Esophagus squamous epithelium (tissue), 5 donors: ENCODE results near the gene DMPK. TPM values are rescaled to one million over a fixed set of nuclear protein-coding genes. Genes with fewer than 3 reads are reported as not detected.
A peak's percentile ranks its signal among the peaks of the same experiment; 100 is the strongest.
"Not testable (repeated sequence)": the region's sequence is repeated elsewhere in the genome, so short reads cannot be mapped to it uniquely, and the experiment has no call there.

Experiments
- DNase-seq: peaks from one replicate; lab custom pipeline; 2025; lab: John Stamatoyannopoulos, UW
- H3K27ac ChIP-seq, 4 donors: fragments of 200-600 bp; sonication (generic); one replicate each; pipeline ENCODE4 v1.5.1; 2016 to 2019; ENCODE audit warnings: mild to moderate bottlenecking in 1 of 4
- H3K27me3 ChIP-seq, 4 donors: fragments of 200-600 bp; sonication (generic); 1 replicate in 3 of 4; 2 replicates in 1 of 4; pipeline versions ENCODE4 v1.5.1 to v1.6.0; 2017 to 2021; ENCODE audit warnings: antibody characterized with exemption in 1 of 4
- H3K36me3 ChIP-seq, 3 donors: fragments of 200-600 bp; sonication (generic); one replicate each; pipeline ENCODE4 v1.5.1; 2016 to 2019
- H3K4me1 ChIP-seq, 3 donors: fragments of 200-600 bp; sonication (generic); one replicate each; pipeline ENCODE4 v1.5.1; 2017 to 2019
- H3K4me3 ChIP-seq, 4 donors: fragments of 200-600 bp; sonication (generic); 1 replicate in 3 of 4; 2 replicates in 1 of 4; pipeline ENCODE4 v1.5.1; 2016 to 2019; ENCODE audit warnings: mild to moderate bottlenecking in 2 of 4, moderate library complexity in 1 of 4
- H3K9me3 ChIP-seq, 3 donors: fragments of 200-600 bp; sonication (generic); one replicate each; pipeline ENCODE4 v1.5.1; 2016 to 2019
- POLR2A ChIP-seq, 4 donors: fragments of 450-650 bp; IDR thresholded peaks; one replicate each; pipeline ENCODE4 v1.6.1; 2017; ENCODE audit warnings: antibody characterized with exemption in 4 of 4, mild to moderate bottlenecking in 4 of 4, moderate library complexity in 3 of 4
- WGBS, 2 donors: methylation state at CpG; one replicate each; pipeline ENCODE4 v1.1.5; 2018; 5-methylcytosine and 5-hydroxymethylcytosine counted together
- intact Hi-C: fragments of 100-400 bp; cut with DNase I; formaldehyde crosslinking; loops from one replicate; pipeline ENCODE4 v1.15.0; 2022
- total RNA-seq, 4 donors: library from RNA; depleted of rRNA; stranded (reverse); fragments of >200 nt; gene quantifications; one replicate each; pipeline ENCODE4 v1.1.0, GENCODE V29; 2016
- TF ChIP-seq, protein P1 (sequence below), 6 experiments: fragments of 450-650 bp in 4 of 6; fragments of 200-600 bp in 2 of 6; sonication (generic) in 2 of 6; IDR thresholded peaks; one replicate each; pipeline ENCODE4 v1.5.1; 2016 to 2019; ENCODE audit warnings: antibody characterized with exemption in 6 of 6, mild to moderate bottlenecking in 4 of 6, moderate library complexity in 4 of 6
- donor health status: DM: yes; HTN: yes; CAD: no.

Gene DMPK
- total RNA-seq, 4 donors from 2014 or later, result 15.8 to 36.6 (median 17.2) TPM

DNA sequence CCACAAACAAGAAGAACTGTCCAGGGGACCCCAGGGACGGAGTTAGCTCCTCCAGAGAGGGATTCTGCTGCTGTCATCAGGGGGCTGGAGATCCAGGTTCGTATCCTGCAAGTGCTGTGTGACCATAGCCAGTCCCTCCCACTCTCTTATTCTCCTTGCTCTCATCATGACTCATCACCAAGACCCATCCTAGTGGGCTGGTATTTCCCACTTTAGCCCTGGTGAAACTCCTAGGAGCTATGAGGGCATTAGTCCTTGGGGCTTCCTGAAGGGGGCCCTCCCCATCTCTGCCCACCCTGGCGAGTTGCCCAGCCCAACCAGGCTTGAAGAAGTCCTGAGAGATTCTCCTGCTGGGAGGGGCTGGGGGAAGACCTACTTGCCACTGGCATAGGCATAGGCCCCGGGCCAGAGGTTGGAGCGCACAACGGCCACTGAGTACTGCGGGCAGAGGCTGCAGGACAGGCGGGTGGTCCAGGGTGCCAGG, 17.8 kb upstream of the DMPK start:
- WGBS, 2 donors, result 44 to 57% methylated on average over 2 of the region's 8 CpGs
- no peaks in the 10 kb centered on the region for H3K27me3 ChIP-seq
- no peak for DNase-seq
- intact Hi-C loops, result no loop called here
- TF ChIP-seq, protein P1, sequence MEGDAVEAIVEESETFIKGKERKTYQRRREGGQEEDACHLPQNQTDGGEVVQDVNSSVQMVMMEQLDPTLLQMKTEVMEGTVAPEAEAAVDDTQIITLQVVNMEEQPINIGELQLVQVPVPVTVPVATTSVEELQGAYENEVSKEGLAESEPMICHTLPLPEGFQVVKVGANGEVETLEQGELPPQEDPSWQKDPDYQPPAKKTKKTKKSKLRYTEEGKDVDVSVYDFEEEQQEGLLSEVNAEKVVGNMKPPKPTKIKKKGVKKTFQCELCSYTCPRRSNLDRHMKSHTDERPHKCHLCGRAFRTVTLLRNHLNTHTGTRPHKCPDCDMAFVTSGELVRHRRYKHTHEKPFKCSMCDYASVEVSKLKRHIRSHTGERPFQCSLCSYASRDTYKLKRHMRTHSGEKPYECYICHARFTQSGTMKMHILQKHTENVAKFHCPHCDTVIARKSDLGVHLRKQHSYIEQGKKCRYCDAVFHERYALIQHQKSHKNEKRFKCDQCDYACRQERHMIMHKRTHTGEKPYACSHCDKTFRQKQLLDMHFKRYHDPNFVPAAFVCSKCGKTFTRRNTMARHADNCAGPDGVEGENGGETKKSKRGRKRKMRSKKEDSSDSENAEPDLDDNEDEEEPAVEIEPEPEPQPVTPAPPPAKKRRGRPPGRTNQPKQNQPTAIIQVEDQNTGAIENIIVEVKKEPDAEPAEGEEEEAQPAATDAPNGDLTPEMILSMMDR (IDR thresholded peaks at IDR 0.05), result no peak
- TF ChIP-seq POLR2A (IDR thresholded peaks at IDR 0.05), result no peak
- peaks cover 13 to 35% (median 24%) of the 10 kb centered on the region in 3 donors for H3K4me1 ChIP-seq
- H3K27ac ChIP-seq, result peak overlapping the region; percentile 59 to 76 (median 70)
- no peaks in the 10 kb centered on the region for H3K9me3 ChIP-seq
- H3K36me3 ChIP-seq, result no peaks in the 10 kb centered on the region
- H3K4me3 ChIP-seq, result no peak overlapping the region

DNA sequence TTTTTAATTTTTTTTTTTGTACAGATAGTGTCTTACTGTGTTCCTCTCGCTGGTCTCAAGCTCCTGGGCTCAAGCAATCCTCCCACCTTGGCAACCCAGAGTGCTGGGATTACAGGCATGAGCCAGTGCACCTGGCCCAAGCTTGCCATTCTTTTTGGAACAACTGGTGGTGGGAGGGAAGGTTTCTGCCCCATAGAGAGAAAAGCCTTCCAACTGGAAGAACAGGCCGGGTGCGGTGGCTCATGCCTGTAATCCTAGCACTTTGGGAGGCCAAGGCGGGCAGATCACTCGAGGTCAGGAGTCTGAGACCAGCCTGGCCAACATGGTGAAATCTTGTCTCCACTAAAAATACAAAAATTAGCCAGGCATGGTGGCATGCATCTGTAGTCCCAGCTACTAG, 17.3 kb upstream of the DMPK start:
- 46 to 51% methylated on average over 5 of the region's 5 CpGs for WGBS, 2 donors
- H3K9me3 ChIP-seq, H3K36me3 ChIP-seq, DNase-seq, H3K27me3 ChIP-seq, intact Hi-C loops: not testable (repeated sequence)
- Histone ChIP-seq H3K4me1 (peaks cover 13 to 35% (median 24%) of the 10 kb centered on the region in 3 donors), H3K4me3 (peak overlapping the region in 1 of 4 donors; percentile 18), H3K27ac (peak overlapping the region; percentile 59 to 76 (median 70))

DNA sequence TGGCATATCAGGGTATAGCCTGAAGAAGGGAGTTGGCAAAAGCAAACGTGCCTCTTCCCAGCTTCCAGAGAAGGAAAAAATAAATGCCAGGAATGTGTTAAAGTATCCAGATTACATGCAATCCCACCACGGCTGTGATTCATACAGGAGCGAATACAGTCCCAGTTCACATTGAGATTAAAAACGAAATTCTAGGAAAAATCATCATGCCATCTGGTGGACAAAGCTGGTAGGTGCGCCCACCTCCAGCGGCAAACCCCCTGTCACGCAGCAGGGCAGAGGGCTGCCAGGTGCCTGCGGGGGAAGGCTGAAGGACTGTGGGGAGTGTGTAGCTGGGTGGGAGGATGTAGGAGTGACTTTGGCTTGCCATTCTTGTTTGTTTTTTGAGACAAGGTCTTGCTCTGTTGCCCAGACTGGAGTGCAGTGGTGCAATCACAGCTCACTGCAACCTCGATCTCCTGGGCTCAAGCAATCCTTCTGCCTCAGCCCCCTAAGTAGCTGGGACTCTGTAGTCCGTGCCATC, 16.8 kb upstream of the DMPK start:
- H3K27ac ChIP-seq, result peak overlapping the region; percentile 67 to 76 (median 70)
- no peak for DNase-seq

DNA sequence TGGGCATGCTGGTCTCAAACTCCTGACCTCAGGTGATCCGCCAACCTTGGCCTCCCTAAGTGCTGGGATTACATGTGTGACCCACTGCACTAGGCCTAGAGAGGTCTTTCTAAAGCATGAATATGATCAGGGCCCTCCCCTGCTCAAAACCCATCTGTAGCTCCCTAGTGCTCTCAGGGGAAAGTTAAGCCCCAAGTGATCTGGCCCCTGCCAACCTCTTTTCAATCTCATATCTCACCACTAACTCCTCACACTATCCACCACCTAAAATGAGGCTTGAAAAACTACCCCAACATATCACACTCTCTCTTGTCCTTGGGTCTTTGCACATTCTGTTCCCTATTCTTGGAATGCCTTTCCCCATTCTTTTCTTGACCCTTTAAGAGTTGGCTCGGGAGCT, 12.3 kb upstream of the DMPK start:
- H3K4me1 ChIP-seq, result peaks cover 21 to 45% (median 30%) of the 10 kb centered on the region in 3 donors
- no peak for DNase-seq
- no peaks in the 10 kb centered on the region for H3K9me3 ChIP-seq
- intact Hi-C loops, result no loop called here
- 44 to 45% methylated on average over 1 of the region's 2 CpGs for WGBS, 2 donors
- H3K27me3 ChIP-seq, result no peaks in the 10 kb centered on the region
- H3K4me3 ChIP-seq, result no peak overlapping the region
- H3K36me3 ChIP-seq, result peaks cover 3 to 15% (median 4%) of the 10 kb centered on the region in 3 donors
- TF ChIP-seq POLR2A (IDR thresholded peaks at IDR 0.05), result no peak
- H3K27ac ChIP-seq, result no peak overlapping the region

More for the DNA sequence above, 16.8 kb upstream of the DMPK start:
- peak overlapping the region in 2 of 4 donors; percentile 18 to 21 for H3K4me3 ChIP-seq
- TF ChIP-seq, protein P1 (IDR thresholded peaks at IDR 0.05), result peak; percentile 83 to 94 (median 90)
- no peak for TF ChIP-seq POLR2A (IDR thresholded peaks at IDR 0.05)
- intact Hi-C loops, result no loop called here
- peaks cover 13 to 35% (median 24%) of the 10 kb centered on the region in 3 donors for H3K4me1 ChIP-seq
- H3K36me3 ChIP-seq, result no peaks in the 10 kb centered on the region
- no peaks in the 10 kb centered on the region for H3K27me3 ChIP-seq
- no peaks in the 10 kb centered on the region for H3K9me3 ChIP-seq
- WGBS, 2 donors, result 2% methylated on average over 10 of the region's 10 CpGs

DNA sequence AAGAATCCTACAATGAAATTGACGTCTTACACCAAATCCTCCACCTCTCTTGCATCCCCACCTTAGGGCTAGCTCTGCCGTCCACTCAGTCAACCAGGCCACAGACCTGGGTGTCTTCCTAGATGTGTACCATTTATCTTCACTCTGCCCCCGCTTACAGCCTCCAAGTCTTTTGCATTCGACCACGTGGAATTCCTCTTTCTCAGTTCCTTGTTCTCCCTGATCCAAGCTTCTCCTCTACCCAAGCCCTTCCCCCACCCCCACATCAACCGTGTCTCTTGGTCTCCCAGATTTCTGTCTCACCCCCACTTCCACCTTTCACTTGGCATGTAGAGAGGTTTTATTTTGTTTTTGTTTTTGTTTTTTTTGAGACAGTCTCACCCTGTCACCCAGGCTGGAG, 11.6 kb upstream of the DMPK start:
- no peaks in the 10 kb centered on the region for H3K27me3 ChIP-seq
- no peak for DNase-seq
- no peak for TF ChIP-seq POLR2A (IDR thresholded peaks at IDR 0.05)
- TF ChIP-seq, protein P1 (IDR thresholded peaks at IDR 0.05), result no peak
- intact Hi-C loops, result no loop called here
- no peak overlapping the region for H3K27ac ChIP-seq
- H3K9me3 ChIP-seq, result no peaks in the 10 kb centered on the region
- no peak overlapping the region for H3K4me3 ChIP-seq
- 43 to 59% methylated on average over 6 of the region's 6 CpGs for WGBS, 2 donors
- peaks cover 16 to 38% (median 23%) of the 10 kb centered on the region in 3 donors for H3K4me1 ChIP-seq
- peaks cover 4 to 22% (median 9%) of the 10 kb centered on the region in 3 donors for H3K36me3 ChIP-seq

DNA sequence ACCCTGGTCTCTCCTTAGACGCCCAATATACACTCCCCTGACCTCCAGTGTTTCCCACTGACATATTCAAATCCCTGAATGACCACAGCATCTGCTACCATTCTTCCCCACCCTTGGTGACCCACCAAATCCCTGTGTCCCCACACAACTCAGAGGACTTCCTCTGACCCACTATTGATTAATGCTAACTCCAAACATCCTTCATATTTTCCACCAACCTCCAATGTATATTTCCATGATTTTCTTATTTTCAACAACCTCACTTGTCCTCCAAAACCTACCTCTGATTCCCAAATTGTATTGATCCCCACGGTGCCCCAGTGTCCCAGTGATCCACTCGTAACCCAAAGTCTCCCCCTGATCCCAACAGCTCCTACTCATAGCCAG, 10.9 kb upstream of the DMPK start:
- 31 to 39% methylated on average over 3 of the region's 3 CpGs for WGBS, 2 donors
- Histone ChIP-seq H3K9me3 (no peaks in the 10 kb centered on the region), H3K27me3 (no peaks in the 10 kb centered on the region), H3K4me1 (peaks cover 16 to 31% (median 18%) of the 10 kb centered on the region in 3 donors), H3K27ac (peak overlapping the region in 2 of 4 donors; percentile 16 to 93), H3K4me3 (peak overlapping the region in 2 of 4 donors; percentile 88 to 92), H3K36me3 (peaks cover 4 to 29% (median 15%) of the 10 kb centered on the region in 3 donors)
- intact Hi-C loops, result no loop called here
- TF ChIP-seq, protein P1 (IDR thresholded peaks at IDR 0.05), result no peak
- TF ChIP-seq POLR2A (IDR thresholded peaks at IDR 0.05), result no peak
- no peak for DNase-seq
